GM10266 (cell line): ENCODE measurements around the gene KLK2.

Experiments
- DNase-seq: peaks from one replicate; pipeline ENCODE4 v3.0.0; 2012; ENCODE audit errors: extremely low spot score
- CTCF ChIP-seq: IDR thresholded peaks from 2 replicates; pipeline ENCODE4 v1.5.1; 2012; ENCODE audit warnings: mild to moderate bottlenecking, low read depth; ENCODE audit not compliant: control insufficient read depth, insufficient read depth; ENCODE audit errors: missing control alignments

KLK2 gene

GRCh38 chr19:50877338-50877737 is 4.1 kb downstream of the KLK2 start:
- no peak for DNase-seq
- TF ChIP-seq CTCF = no peak

- DNase-seq = no peak
- TF ChIP-seq CTCF = no peak
Observed at GRCh38 chr19:50878851-50879250, 5.6 kb downstream of the KLK2 start.

GRCh38 chr19:50880241-50880640 is 7.0 kb downstream of the KLK2 start:
- DNase-seq = no peak
- no peak for TF ChIP-seq CTCF

- TF ChIP-seq CTCF = peak; percentile 27
- DNase-seq = no peak
Observed at GRCh38 chr19:50882188-50882587, 8.9 kb downstream of the KLK2 start.

- no peak for TF ChIP-seq CTCF
- no peak for DNase-seq
Observed at GRCh38 chr19:50889638-50890037, 16.4 kb downstream of the KLK2 start.

- no peak for TF ChIP-seq CTCF
- no peak for DNase-seq
Observed at GRCh38 chr19:50890422-50891252, 17.4 kb downstream of the KLK2 start.

- TF ChIP-seq CTCF = no peak
- no peak for DNase-seq
Observed at GRCh38 chr19:50891253-50891625, 18.0 kb downstream of the KLK2 start.
